ENCODE measurements around the gene APLF.

- TF ChIP-seq POLR2A (IDR thresholded peaks at IDR 0.05; ENCODE audit: low read length) (no peak), GATA1 (IDR thresholded peaks at IDR 0.05; ENCODE audit: low read depth, low read length) (no peak)
Observed at GRCh38 chr2:68561372-68561771, 94.0 kb downstream of the APLF start.

Measured in erythroblast (primary cell).